Measurements from ENCODE around the gene NIM1K. TPM values are rescaled to one million over a fixed set of nuclear protein-coding genes. Genes with fewer than 3 reads are reported as not detected.

NIM1K gene
- total RNA-seq, 1 experiment from 2014 or later, result 0.26 TPM

DNA sequence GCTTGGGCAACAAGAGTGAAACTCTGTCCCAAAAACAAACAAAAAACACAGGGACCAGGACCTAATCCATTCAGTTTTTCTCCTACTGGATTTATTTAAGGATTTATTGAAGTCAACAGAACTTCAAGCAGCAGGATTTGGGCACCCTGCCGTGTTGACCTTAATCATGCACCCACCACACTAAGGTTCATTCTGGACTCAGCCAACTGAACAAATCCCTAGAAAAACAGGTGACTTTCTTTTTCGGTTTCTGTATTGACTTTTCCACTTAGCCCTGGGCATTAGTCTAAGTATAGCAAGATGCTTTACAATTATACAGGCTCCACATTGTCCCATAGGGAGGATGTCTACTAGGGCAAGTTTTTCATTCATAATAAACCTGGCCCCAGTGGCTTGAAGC lies 41.3 kb upstream of the NIM1K start:
- BruUV-seq (replicated peaks), result no TSS peak
- TF ChIP-seq EZH2 (IDR thresholded peaks at IDR 0.05; ENCODE audit: low read depth), result no peak
- no peak for TF ChIP-seq CTCF (conservative IDR thresholded peaks at IDR 0.05)
- intact Hi-C loops (cut with micrococcal nuclease; ENCODE audit: unreplicated experiment), result no loop called here
- no peaks in the 10 kb centered on the region for H3K9me2 ChIP-seq (ENCODE audit: insufficient read depth)
- ChIA-PET CTCF (no interaction called here), POLR2A (ENCODE audit: unreplicated experiment) (no interaction called here)
- H2AFZ ChIP-seq, result no peak overlapping the region
- no peaks in the 10 kb centered on the region for H3F3A ChIP-seq (ENCODE audit: insufficient read depth, low read depth)
- no peaks in the 10 kb centered on the region for H3K9me3 ChIP-seq (ENCODE audit: insufficient read depth, low read depth)
- H3K36me3 ChIP-seq (ENCODE audit: low read depth), result peaks cover 20% of the 10 kb centered on the region
- H3K4me1 ChIP-seq (replicated peaks; ENCODE audit: insufficient read depth), result no peaks in the 10 kb centered on the region
- H3K27me3 ChIP-seq (ENCODE audit: insufficient read depth, low read depth), result no peaks in the 10 kb centered on the region
- H3K4me3 ChIP-seq, result no peak overlapping the region
- peaks cover 38% of the 10 kb centered on the region for H3K79me2 ChIP-seq (ENCODE audit: low read depth)
- DNase-seq, result no peak
- H4K20me1 ChIP-seq (ENCODE audit: insufficient read depth), result peaks cover 26% of the 10 kb centered on the region; the same call in 1 of the 2 replicates
- no peak overlapping the region for H3K27ac ChIP-seq
- H3K4me2 ChIP-seq, result no peak overlapping the region

GRCh38 chr5:43152946-43153345 lies 39.1 kb upstream of the NIM1K start:
- ChIA-PET POLR2A (ENCODE audit: unreplicated experiment) (no interaction called here), CTCF (no interaction called here)
- no peak overlapping the region for H2AFZ ChIP-seq
- no peaks in the 10 kb centered on the region for H3K4me1 ChIP-seq (replicated peaks; ENCODE audit: insufficient read depth)
- H3K27ac ChIP-seq, result no peak overlapping the region
- TF ChIP-seq CTCF (conservative IDR thresholded peaks at IDR 0.05), result no peak
- TF ChIP-seq EZH2 (IDR thresholded peaks at IDR 0.05; ENCODE audit: low read depth), result no peak
- H3K9me3 ChIP-seq (ENCODE audit: insufficient read depth, low read depth), result no peaks in the 10 kb centered on the region
- H3K36me3 ChIP-seq (ENCODE audit: low read depth), result peaks cover 14% of the 10 kb centered on the region
- H3K79me2 ChIP-seq (ENCODE audit: low read depth), result peaks cover 25% of the 10 kb centered on the region; the same call in 1 of the 2 replicates
- no TSS peak for BruUV-seq (replicated peaks)
- H3K4me2 ChIP-seq, result no peak overlapping the region
- H3K27me3 ChIP-seq (ENCODE audit: insufficient read depth, low read depth), result no peaks in the 10 kb centered on the region
- H3K4me3 ChIP-seq, result no peak overlapping the region
- no peaks in the 10 kb centered on the region for H3F3A ChIP-seq (ENCODE audit: insufficient read depth, low read depth)
- H3K9me2 ChIP-seq (ENCODE audit: insufficient read depth), result no peaks in the 10 kb centered on the region
- DNase-seq, result no peak
- intact Hi-C loops (cut with micrococcal nuclease; ENCODE audit: unreplicated experiment), result no loop called here
- H4K20me1 ChIP-seq (ENCODE audit: insufficient read depth), result peaks cover 22% of the 10 kb centered on the region; the same call in 1 of the 2 replicates

DNA sequence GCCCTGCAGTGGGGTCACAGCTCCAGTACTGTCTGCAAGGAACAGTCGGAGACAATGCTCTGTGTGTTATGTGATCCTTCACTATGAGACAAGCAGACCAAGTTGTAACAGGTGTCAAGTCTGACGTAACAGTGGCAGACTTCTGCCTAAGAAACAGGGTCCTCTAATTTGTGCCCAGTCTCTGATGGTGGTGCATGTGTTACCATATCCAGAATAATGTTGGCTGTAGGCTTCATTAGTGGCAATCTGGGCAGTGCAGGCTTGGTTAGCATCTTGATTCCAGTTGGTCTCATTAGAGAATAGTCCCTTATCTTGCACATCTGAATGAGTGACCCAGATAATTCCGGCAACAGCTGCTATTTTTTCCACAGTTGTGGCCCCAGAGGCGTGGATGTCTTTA lies 37.6 kb upstream of the NIM1K start:
- no peaks in the 10 kb centered on the region for H3K27me3 ChIP-seq (ENCODE audit: insufficient read depth, low read depth)
- peaks cover 14% of the 10 kb centered on the region for H3K36me3 ChIP-seq (ENCODE audit: low read depth)
- H3K27ac ChIP-seq, result no peak overlapping the region
- no peak overlapping the region for H3K4me3 ChIP-seq
- BruUV-seq (replicated peaks), result no TSS peak
- H3K4me1 ChIP-seq (replicated peaks; ENCODE audit: insufficient read depth), result no peaks in the 10 kb centered on the region
- POLR2A ChIA-PET (ENCODE audit: unreplicated experiment), result interaction anchor here (0.6 kb wide), 1 partner anchor 12 kb away, joined by 4 read pairs; no protein-coding TSS in a partner anchor
- H3K9me3 ChIP-seq (ENCODE audit: insufficient read depth, low read depth), result no peaks in the 10 kb centered on the region
- H3F3A ChIP-seq (ENCODE audit: insufficient read depth, low read depth), result no peaks in the 10 kb centered on the region
- H3K79me2 ChIP-seq (ENCODE audit: low read depth), result peaks cover 14% of the 10 kb centered on the region; the same call in 1 of the 2 replicates
- no peaks in the 10 kb centered on the region for H3K9me2 ChIP-seq (ENCODE audit: insufficient read depth)
- no peak for DNase-seq
- no peak overlapping the region for H3K4me2 ChIP-seq
- no peak overlapping the region for H2AFZ ChIP-seq
- intact Hi-C loops (cut with micrococcal nuclease; ENCODE audit: unreplicated experiment), result no loop called here
- CTCF ChIA-PET, result no interaction called here
- peaks cover 16% of the 10 kb centered on the region; the same call in 1 of the 2 replicates for H4K20me1 ChIP-seq (ENCODE audit: insufficient read depth)
- TF ChIP-seq EZH2 (IDR thresholded peaks at IDR 0.05; ENCODE audit: low read depth) (no peak), CTCF (conservative IDR thresholded peaks at IDR 0.05) (no peak)
